Fibroblast of lung (primary cell): Measurements from ENCODE around the gene PPP6R3. TPM values are rescaled to one million over a fixed set of nuclear protein-coding genes. Genes with fewer than 3 reads are reported as not detected.

Experiments used
- DNase-seq, 2 donors: peaks; one replicate each; pipeline versions ENCODE4 v3.0.0 to v3.0.0-alpha.2; 2010; ENCODE audit warnings: low read depth in 2 of 2
- H2AFZ ChIP-seq: 2 replicates; pipeline ENCODE4 v1.5.1; 2012; ENCODE audit warnings: low read length, control low read depth, inconsistent platforms
- H3K27ac ChIP-seq: 2 replicates; pipeline ENCODE4 v1.5.1; 2011; ENCODE audit warnings: low read length, control low read depth; ENCODE audit not compliant: insufficient read depth
- H3K27me3 ChIP-seq: 2 replicates; pipeline ENCODE4 v1.5.1; 2011; ENCODE audit warnings: mild to moderate bottlenecking, low read length; ENCODE audit not compliant: control insufficient read depth, insufficient read depth
- H3K36me3 ChIP-seq: 2 replicates; pipeline ENCODE4 v1.5.1; 2011; ENCODE audit warnings: low read length; ENCODE audit not compliant: control insufficient read depth, insufficient read depth
- H3K4me1 ChIP-seq: 2 replicates; pipeline ENCODE4 v1.5.1; 2011; ENCODE audit warnings: low read length; ENCODE audit not compliant: control insufficient read depth, insufficient read depth; ENCODE audit errors: extremely low read depth
- H3K4me2 ChIP-seq: 2 replicates; pipeline ENCODE4 v1.5.1; 2011; ENCODE audit warnings: low read length, control low read depth; ENCODE audit not compliant: insufficient read depth; ENCODE audit errors: extremely low read depth
- H3K4me3 ChIP-seq, 4 experiments: fragments of 200-600 bp in 1 of 4; sonication (generic) in 1 of 4; replicated peaks in 1 of 4; 2 replicates each; pipeline ENCODE4 v1.5.1; 2011 to 2016; ENCODE audit warnings: low read length in 4 of 4, low read depth in 3 of 4, mild to moderate bottlenecking in 3 of 4, control low read depth in 2 of 4, inconsistent platforms in 1 of 4, mixed read lengths in 1 of 4; ENCODE audit not compliant: insufficient read depth in 1 of 4; ENCODE audit errors: control extremely low read depth in 1 of 4
- H3K79me2 ChIP-seq: 2 replicates; pipeline ENCODE4 v1.5.1; 2012; ENCODE audit warnings: mild to moderate bottlenecking, low read length, inconsistent platforms; ENCODE audit not compliant: control insufficient read depth, insufficient read depth
- H3K9ac ChIP-seq: 2 replicates; pipeline ENCODE4 v1.5.1; 2011; ENCODE audit warnings: mild to moderate bottlenecking, low read length, control low read depth; ENCODE audit not compliant: insufficient read depth
- H3K9me3 ChIP-seq: 2 replicates; pipeline ENCODE4 v1.5.1; 2012; ENCODE audit warnings: low read depth, low read length; ENCODE audit not compliant: control insufficient read depth, insufficient read depth
- H4K20me1 ChIP-seq: 2 replicates; pipeline ENCODE4 v1.5.1; 2011; ENCODE audit warnings: low read length; ENCODE audit not compliant: control insufficient read depth, insufficient read depth; ENCODE audit errors: extremely low read depth
- CTCF ChIP-seq, 2 donors: IDR thresholded peaks in 1 of 2; conservative IDR thresholded peaks in 1 of 2; 1 replicate in 1 of 2; 2 replicates in 1 of 2; pipeline ENCODE4 v1.5.1; 2011 to 2012; ENCODE audit warnings: low read length in 2 of 2, control low read depth in 1 of 2, inconsistent platforms in 1 of 2, low read depth in 1 of 2, mild to moderate bottlenecking in 1 of 2
- EZH2 ChIP-seq: IDR thresholded peaks from 2 replicates; pipeline ENCODE4 v1.5.1; 2012; ENCODE audit warnings: low read length, control low read depth, mild to moderate bottlenecking; ENCODE audit errors: missing control alignments
- polyA plus RNA-seq, 2 donors: library from polyadenylated mRNA; depleted of rRNA in 1 of 2; stranded (reverse) in 1 of 2; unstranded in 1 of 2; fragments of >200 nt; gene quantifications; 2 replicates each; pipeline ENCODE4 v1.2.1, GENCODE V29; 2011 to 2012; ENCODE audit warnings: missing spikeins in 1 of 2
- total RNA-seq: library from RNA; depleted of rRNA; stranded (reverse); fragments of >200 nt; gene quantifications from 2 replicates; pipeline ENCODE4 v1.2.1, GENCODE V29; 2014

The PPP6R3 gene
- total and polyA plus RNA-seq, 2 donors (not counting 1 experiment from before 2014, with no cell fraction given), result 44.2 to 120 TPM

DNA sequence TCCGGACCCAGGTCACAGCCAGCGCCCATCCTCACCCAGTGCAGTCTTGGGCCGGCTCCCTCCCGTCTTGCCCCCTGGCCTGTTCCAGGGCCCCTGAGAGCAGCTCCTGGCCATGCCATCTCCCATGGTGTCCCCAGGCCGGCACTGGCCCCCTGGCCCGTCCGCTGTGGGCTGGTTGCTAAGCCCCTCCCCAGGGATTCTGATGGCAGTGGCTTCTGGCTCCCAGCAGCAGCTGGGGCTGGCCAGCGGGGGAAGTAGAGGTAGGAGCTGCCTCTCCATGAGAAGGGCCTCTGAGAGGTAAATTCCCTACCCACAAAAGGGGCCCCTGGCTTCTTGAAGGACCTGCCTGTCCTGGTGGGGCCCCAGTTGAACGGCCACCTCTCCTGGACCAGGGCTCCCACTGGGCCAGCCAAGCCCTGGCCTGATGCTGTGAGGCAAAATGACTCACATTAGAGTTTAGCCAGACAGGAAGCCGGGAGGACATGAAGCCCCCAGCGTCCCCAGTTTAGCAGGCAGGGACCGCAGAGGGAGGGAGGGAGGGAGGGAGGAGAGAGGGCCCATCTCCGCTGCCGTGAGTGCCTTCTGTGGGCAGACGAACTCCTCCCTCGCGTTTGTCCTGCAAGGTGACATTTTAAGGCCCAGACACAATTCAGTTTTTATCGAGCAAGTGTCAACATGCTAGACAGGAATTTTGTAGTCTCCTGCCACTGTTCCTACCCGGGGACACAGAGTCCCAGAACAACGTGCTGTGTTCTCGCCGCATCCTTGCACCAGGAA, 190.8 kb downstream of the PPP6R3 start:
- H3K9me3 ChIP-seq, result no peaks in the 10 kb centered on the region
- H3K36me3 ChIP-seq, result no peaks in the 10 kb centered on the region
- no peak overlapping the region for H3K27ac ChIP-seq
- no peaks in the 10 kb centered on the region for H4K20me1 ChIP-seq
- TF ChIP-seq EZH2 (no peak), CTCF (conservative IDR thresholded peaks at IDR 0.05 in 1 of 2, IDR thresholded peaks at IDR 0.05 in 1 of 2; ENCODE audit: low read depth in 1 of 2, low read length in 2 of 2) (no peak)
- H3K27me3 ChIP-seq, result peaks cover 14% of the 10 kb centered on the region
- no peak overlapping the region for H3K9ac ChIP-seq
- H3K79me2 ChIP-seq, result no peaks in the 10 kb centered on the region
- no peaks in the 10 kb centered on the region for H3K4me1 ChIP-seq
- H3K4me2 ChIP-seq, result no peak overlapping the region
- no peak overlapping the region for H3K4me3 ChIP-seq
- DNase-seq, result peak in 1 of 2 donors; percentile 36
- H2AFZ ChIP-seq, result no peak overlapping the region

GRCh38 chr11:68651985-68652682, 191.6 kb downstream of the PPP6R3 start:
- Histone ChIP-seq H3K27ac (no peak overlapping the region), H2AFZ (no peak overlapping the region), H3K4me2 (no peak overlapping the region), H3K9ac (no peak overlapping the region), H3K36me3 (no peaks in the 10 kb centered on the region), H3K4me3 (no peak overlapping the region), H3K4me1 (no peaks in the 10 kb centered on the region), H3K9me3 (no peaks in the 10 kb centered on the region), H3K27me3 (peaks cover 12% of the 10 kb centered on the region), H4K20me1 (no peaks in the 10 kb centered on the region), H3K79me2 (no peaks in the 10 kb centered on the region)
- no peak for DNase-seq
- TF ChIP-seq EZH2, result no peak
- no peak for TF ChIP-seq CTCF (conservative IDR thresholded peaks at IDR 0.05 in 1 of 2, IDR thresholded peaks at IDR 0.05 in 1 of 2; ENCODE audit: low read depth in 1 of 2, low read length in 2 of 2)

DNA sequence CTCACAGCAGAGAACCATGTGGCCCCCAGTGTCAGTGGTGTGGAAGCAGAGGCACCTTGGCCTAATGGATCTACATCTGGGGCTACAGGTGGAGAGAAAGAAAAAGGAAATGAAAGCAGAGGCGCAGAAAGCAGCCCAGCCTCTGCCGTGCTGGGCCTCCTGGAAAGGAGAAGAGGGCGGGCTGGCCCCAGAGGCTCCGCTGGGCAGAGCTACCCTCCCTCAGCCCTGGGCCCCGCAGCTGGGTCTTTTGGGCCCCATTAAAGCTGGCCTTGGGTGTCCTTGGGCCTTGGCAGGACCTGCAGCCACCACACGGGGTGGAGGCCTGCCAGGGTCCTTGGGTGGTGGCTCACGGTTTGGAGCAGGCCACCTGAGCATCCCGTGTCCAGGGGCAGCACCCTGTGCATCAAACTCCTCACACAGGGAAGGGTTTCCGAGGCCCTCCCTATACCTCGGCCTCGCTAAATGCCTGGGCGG, 192.2 kb downstream of the PPP6R3 start:
- no peak overlapping the region for H2AFZ ChIP-seq
- no peak overlapping the region for H3K4me3 ChIP-seq
- H3K9ac ChIP-seq, result no peak overlapping the region
- no peaks in the 10 kb centered on the region for H3K9me3 ChIP-seq
- H4K20me1 ChIP-seq, result no peaks in the 10 kb centered on the region
- no peaks in the 10 kb centered on the region for H3K79me2 ChIP-seq
- no peak overlapping the region for H3K4me2 ChIP-seq
- H3K27ac ChIP-seq, result no peak overlapping the region
- TF ChIP-seq CTCF (conservative IDR thresholded peaks at IDR 0.05 in 1 of 2, IDR thresholded peaks at IDR 0.05 in 1 of 2; ENCODE audit: low read depth in 1 of 2, low read length in 2 of 2), result no peak
- no peak for TF ChIP-seq EZH2
- no peaks in the 10 kb centered on the region for H3K4me1 ChIP-seq
- H3K36me3 ChIP-seq, result no peaks in the 10 kb centered on the region
- no peak for DNase-seq
- H3K27me3 ChIP-seq, result peaks cover 10% of the 10 kb centered on the region
